H9 (cell line): ENCODE data around the gene UST. TPM values are rescaled to one million over a fixed set of nuclear protein-coding genes. Genes with fewer than 3 reads are reported as not detected.

ENCODE experiments used
- DNase-seq: peaks from one replicate; pipeline ENCODE4 v3.0.0-alpha.2; 2017
- H2AFZ ChIP-seq: one replicate; pipeline ENCODE4 v1.6.1; 2013; ENCODE audit warnings: mild to moderate bottlenecking, low read length, control low read depth, moderate library complexity
- H2AK5ac ChIP-seq: 2 replicates; pipeline ENCODE4 v1.6.1; 2013; ENCODE audit warnings: low read length, control low read depth, mixed read lengths; ENCODE audit not compliant: insufficient read length
- H2BK120ac ChIP-seq: one replicate; pipeline ENCODE4 v1.6.1; 2013; ENCODE audit warnings: low read depth, mild to moderate bottlenecking, low read length, control low read depth, inconsistent platforms; ENCODE audit not compliant: poor library complexity, severe bottlenecking
- H2BK12ac ChIP-seq: 2 replicates; pipeline ENCODE4 v1.6.1; 2013; ENCODE audit warnings: low read length, control low read depth, mixed read lengths, low read depth; ENCODE audit not compliant: insufficient read length
- H2BK15ac ChIP-seq: 2 replicates; pipeline ENCODE4 v1.6.1; 2013; ENCODE audit warnings: low read depth, low read length, control low read depth
- H2BK20ac ChIP-seq: one replicate; pipeline ENCODE4 v1.6.1; 2013; ENCODE audit warnings: low read depth, mild to moderate bottlenecking, low read length, control low read depth, inconsistent platforms; ENCODE audit not compliant: poor library complexity, severe bottlenecking
- H2BK5ac ChIP-seq: 2 replicates; pipeline ENCODE4 v1.6.1; 2013; ENCODE audit warnings: low read length, control low read depth, mixed read lengths; ENCODE audit not compliant: insufficient read length
- H3K14ac ChIP-seq: 2 replicates; pipeline ENCODE4 v1.6.1; 2013; ENCODE audit warnings: low read length, control low read depth; ENCODE audit not compliant: insufficient read depth
- H3K18ac ChIP-seq: 2 replicates; pipeline ENCODE4 v1.6.1; 2013; ENCODE audit warnings: low read depth, mild to moderate bottlenecking, mixed read lengths, low read length, control low read depth; ENCODE audit not compliant: insufficient read length
- H3K23ac ChIP-seq: 2 replicates; pipeline ENCODE4 v1.6.1; 2013; ENCODE audit warnings: low read length, control low read depth, mixed read lengths, low read depth; ENCODE audit not compliant: insufficient read length
- H3K23me2 ChIP-seq: 2 replicates; pipeline ENCODE4 v1.6.1; 2013; ENCODE audit warnings: low read depth, mild to moderate bottlenecking, mixed read lengths, low read length, control low read depth; ENCODE audit not compliant: insufficient read length, poor library complexity, severe bottlenecking
- H3K27ac ChIP-seq: 2 replicates; pipeline ENCODE4 v1.5.1; 2013; ENCODE audit warnings: low read length, control low read depth, mixed read lengths, low read depth; ENCODE audit not compliant: insufficient read length
- H3K27me3 ChIP-seq: 2 replicates; pipeline ENCODE4 v1.6.1; 2013; ENCODE audit warnings: low read length, control low read depth, inconsistent platforms; ENCODE audit not compliant: insufficient read depth
- H3K4ac ChIP-seq: 2 replicates; pipeline ENCODE4 v1.6.1; 2013; ENCODE audit warnings: low read depth, mild to moderate bottlenecking, control low read depth, inconsistent platforms, low read length, moderate library complexity
- H3K4me1 ChIP-seq: 2 replicates; pipeline ENCODE4 v1.6.1; 2013; ENCODE audit warnings: low read length, control low read depth, inconsistent platforms; ENCODE audit not compliant: insufficient read depth
- H3K4me2 ChIP-seq: 2 replicates; pipeline ENCODE4 v1.6.1; 2013; ENCODE audit warnings: low read length, control low read depth, mixed read lengths; ENCODE audit not compliant: insufficient read length, insufficient read depth
- H3K56ac ChIP-seq: 2 replicates; pipeline ENCODE4 v1.6.1; 2013; ENCODE audit warnings: low read depth, mild to moderate bottlenecking, mixed read lengths, low read length, control low read depth; ENCODE audit not compliant: insufficient read length
- H3K79me1 ChIP-seq: 2 replicates; pipeline ENCODE4 v1.6.1; 2013; ENCODE audit warnings: low read depth, mild to moderate bottlenecking, moderate library complexity, low read length, control low read depth, inconsistent platforms; ENCODE audit not compliant: insufficient read depth, poor library complexity, severe bottlenecking
- H3K79me2 ChIP-seq: 2 replicates; pipeline ENCODE4 v1.6.1; 2013; ENCODE audit warnings: low read length, control low read depth, inconsistent platforms; ENCODE audit not compliant: insufficient read depth
- H3K9ac ChIP-seq: 2 replicates; pipeline ENCODE4 v1.6.1; 2013; ENCODE audit warnings: low read length, control low read depth, mixed read lengths; ENCODE audit not compliant: insufficient read length; ENCODE audit errors: extremely low read depth
- H3K9me3 ChIP-seq: one replicate; pipeline ENCODE4 v1.6.1; 2013; ENCODE audit warnings: low read depth, low read length, inconsistent platforms; ENCODE audit not compliant: control insufficient read depth
- H3T11ph ChIP-seq: one replicate; pipeline ENCODE4 v1.6.1; 2013; ENCODE audit warnings: mild to moderate bottlenecking, low read length, control low read depth, inconsistent platforms
- H4K20me1 ChIP-seq: one replicate; pipeline ENCODE4 v1.6.1; 2013; ENCODE audit not compliant: control insufficient read depth, insufficient read length, insufficient read depth
- H4K5ac ChIP-seq: 2 replicates; pipeline ENCODE4 v1.6.1; 2013; ENCODE audit warnings: low read depth, mild to moderate bottlenecking, mixed read lengths, low read length, control low read depth; ENCODE audit not compliant: insufficient read length
- H4K8ac ChIP-seq: replicated peaks from 2 replicates; pipeline ENCODE4 v1.6.1; 2013; ENCODE audit warnings: low read length, control low read depth, mixed read lengths, low read depth; ENCODE audit not compliant: insufficient read length
- H4K91ac ChIP-seq: 2 replicates; pipeline ENCODE4 v1.6.1; 2013; ENCODE audit warnings: low read depth, mild to moderate bottlenecking, moderate library complexity, mixed read lengths, low read length, control low read depth; ENCODE audit not compliant: insufficient read length
- H3K27ac Mint-ChIP-seq, 3 experiments: 2 replicates in 2 of 3; 3 replicates in 1 of 3; pipeline ENCODE4 v1.8.0; 2020 to 2021; ENCODE audit warnings: mixed read lengths in 3 of 3, mild to moderate bottlenecking in 1 of 3, moderate library complexity in 1 of 3
- H3K27me3 Mint-ChIP-seq: 2 replicates; pipeline ENCODE4 v1.8.0; 2021; ENCODE audit warnings: low read depth, mild to moderate bottlenecking, moderate library complexity, mixed read lengths
- H3K36me3 Mint-ChIP-seq, 3 experiments: 2 replicates in 2 of 3; 3 replicates in 1 of 3; pipeline ENCODE4 v1.8.0; 2020 to 2021; ENCODE audit warnings: low read depth in 3 of 3, mixed read lengths in 3 of 3; ENCODE audit not compliant: insufficient read depth in 1 of 3
- H3K4me1 Mint-ChIP-seq, 2 experiments: 2 replicates each; pipeline ENCODE4 v1.8.0; 2020; ENCODE audit warnings: mixed read lengths in 2 of 2
- H3K4me3 Mint-ChIP-seq, 2 experiments: 2 replicates in 1 of 2; 3 replicates in 1 of 2; pipeline ENCODE4 v1.8.0; 2020 to 2021; ENCODE audit warnings: mild to moderate bottlenecking in 2 of 2, mixed read lengths in 2 of 2, moderate library complexity in 1 of 2
- H3K9me3 Mint-ChIP-seq, 2 experiments: 2 replicates in 1 of 2; 3 replicates in 1 of 2; pipeline ENCODE4 v1.8.0; 2020; ENCODE audit warnings: mild to moderate bottlenecking in 2 of 2, mixed read lengths in 2 of 2, moderate library complexity in 1 of 2
- CTCF ChIP-seq: fragments of 200-600 bp; sonication (generic); conservative IDR thresholded peaks from 3 replicates; pipeline ENCODE4 v1.8.0; 2021; ENCODE audit warnings: antibody characterized with exemption, mild to moderate bottlenecking
- WGBS: extraction: QIAGEN DNeasy Blood & Tissue Kit; methylation state at CpG from one replicate; pipeline ENCODE4 v1.1.7; 2013; ENCODE audit warnings: missing lambda C conversion rate, low lambda C conversion rate, mixed read lengths; ENCODE audit not compliant: insufficient read length; ENCODE audit errors: extremely low coverage; 5-methylcytosine and 5-hydroxymethylcytosine counted together
- total RNA-seq: library from RNA; stranded (reverse); gene quantifications from 2 replicates; pipeline ENCODE4 v1.2.1, GENCODE V29; 2021

Gene UST
- total RNA-seq, 1 experiment from 2014 or later = 14.4 TPM

DNA sequence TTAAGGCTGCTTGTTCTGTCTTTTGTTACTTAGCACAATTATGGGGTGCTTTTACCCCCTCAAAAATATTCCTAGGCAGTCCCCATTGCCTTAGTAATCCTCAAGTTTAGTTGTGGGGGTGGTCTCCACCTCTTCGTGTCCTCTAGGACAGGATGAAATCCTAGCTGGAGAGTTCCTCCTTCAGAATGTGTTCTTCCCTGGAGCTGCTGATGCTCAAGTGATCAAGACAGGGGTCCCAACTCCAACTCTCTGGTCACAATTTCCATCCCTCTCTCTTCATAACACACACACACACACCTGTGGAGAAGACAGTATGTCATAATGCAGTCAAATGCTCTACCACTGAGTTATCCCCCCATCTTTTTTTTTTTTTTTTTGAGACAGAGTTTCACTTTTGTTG lies 280.7 kb downstream of the UST start:
- H3T11ph ChIP-seq = no peak overlapping the region
- no peaks in the 10 kb centered on the region for H3K27me3 ChIP-seq
- Mint-ChIP-seq H3K4me3 (no peak overlapping the region), H3K4me1 (peaks cover 0 to 3% of the 10 kb centered on the region in 2 experiments; a peak in 3 of 4 replicates), H3K27ac (peak overlapping the region in 1 of 3 experiments; percentile 62; a peak in 1 of 7 replicates), H3K9me3 (no peaks in the 10 kb centered on the region; a peak in 1 of 5 replicates), H3K27me3 (no peaks in the 10 kb centered on the region), H3K36me3 (peaks cover 8 to 22% (median 14%) of the 10 kb centered on the region in 3 experiments; a peak in 6 of 7 replicates)
- no peaks in the 10 kb centered on the region for H3K79me2 ChIP-seq
- no peaks in the 10 kb centered on the region for H3K9me3 ChIP-seq
- no peak for DNase-seq
- H3K79me1 ChIP-seq = no peaks in the 10 kb centered on the region
- H4K91ac ChIP-seq = no peak overlapping the region
- H3K23ac ChIP-seq = no peak overlapping the region
- H2BK120ac ChIP-seq = no peak overlapping the region
- H4K20me1 ChIP-seq = no peaks in the 10 kb centered on the region
- no peak overlapping the region for H2AFZ ChIP-seq
- no CpG with 5 or more reads among the region's 1 CpG for WGBS
- H3K27ac ChIP-seq = no peak overlapping the region
- H3K4me1 ChIP-seq = no peaks in the 10 kb centered on the region; the same call in 1 of the 2 replicates
- no peak overlapping the region for H2AK5ac ChIP-seq
- no peak overlapping the region for H3K18ac ChIP-seq
- H4K5ac ChIP-seq = no peak overlapping the region
- H3K14ac ChIP-seq = no peak overlapping the region
- no peaks in the 10 kb centered on the region for H3K23me2 ChIP-seq
- H4K8ac ChIP-seq = no peak overlapping the region
- H3K56ac ChIP-seq = no peak overlapping the region
- no peak overlapping the region for H3K4me2 ChIP-seq
- no peak overlapping the region for H2BK5ac ChIP-seq
- H3K9ac ChIP-seq = no peak overlapping the region
- no peak overlapping the region for H2BK12ac ChIP-seq
- TF ChIP-seq CTCF = no peak
- no peak overlapping the region for H3K4ac ChIP-seq
- H2BK15ac ChIP-seq = no peak overlapping the region
- H2BK20ac ChIP-seq = no peak overlapping the region
